SK-N-SH (cell line): Measurements from ENCODE around the gene CACNA2D1. TPM values are rescaled to one million over a fixed set of nuclear protein-coding genes. Genes with fewer than 3 reads are reported as not detected.

Experiments used
- CTCF ChIA-PET: fragments of 300-600, 350-600 bp; formaldehyde crosslinking; extraction: SDS; loops from one replicate; lab custom pipeline; 2021; lab: Yijun Ruan, JAX
- POLR2A ChIA-PET: fragments of 350-600 bp; sonication (Branson Sonifier 250); formaldehyde crosslinking; extraction: SDS; loops from one replicate; lab custom pipeline; 2020; ENCODE audit warnings: antibody characterized with exemption, inconsistent platforms; lab: Yijun Ruan, JAX
- DNase-seq: peaks from one replicate; pipeline ENCODE4 v3.0.0; 2012
- H2AFZ ChIP-seq: fragments of 200-600 bp; sonication (generic); 2 replicates; pipeline ENCODE4 v1.8.1; 2016; ENCODE audit warnings: antibody characterized with exemption, mild to moderate bottlenecking, low read depth
- H3F3A ChIP-seq: fragments of 200-600 bp; sonication (generic); replicated peaks from 2 replicates; pipeline ENCODE3; 2016; ENCODE audit warnings: antibody characterized with exemption, mild to moderate bottlenecking; ENCODE audit not compliant: insufficient read depth
- H3K27ac ChIP-seq, 2 experiments: fragments of 200-500 bp in 1 of 2; fragments of 200-600 bp in 1 of 2; sonication (Bioruptor generic) in 1 of 2; sonication (generic), shearing (Covaris generic) in 1 of 2; 2 replicates each; pipeline versions ENCODE4 v1.5.1 to v1.6.1; 2014 to 2016; ENCODE audit warnings: low read depth in 2 of 2, inconsistent platforms in 1 of 2, low read length in 1 of 2, mild to moderate bottlenecking in 1 of 2, mixed read lengths in 1 of 2
- H3K27me3 ChIP-seq: fragments of 200-600 bp; sonication (generic), shearing (Covaris generic); 2 replicates; pipeline ENCODE4 v1.6.1; 2016; ENCODE audit warnings: mixed run types; ENCODE audit not compliant: insufficient read depth
- H3K36me3 ChIP-seq, 2 experiments: fragments of 200-500 bp in 1 of 2; fragments of 200-600 bp in 1 of 2; sonication (Bioruptor generic) in 1 of 2; sonication (generic) in 1 of 2; replicated peaks in 1 of 2; 2 replicates each; pipeline versions ENCODE3 to v1.5.1; 2014 to 2016; ENCODE audit warnings: low read length in 1 of 2, mild to moderate bottlenecking in 1 of 2; ENCODE audit not compliant: insufficient read depth in 2 of 2, control insufficient read depth in 1 of 2
- H3K4me1 ChIP-seq, 2 experiments: fragments of 200-500 bp in 1 of 2; fragments of 200-600 bp in 1 of 2; sonication (Bioruptor generic) in 1 of 2; sonication (generic), shearing (Covaris generic) in 1 of 2; 2 replicates each; pipeline versions ENCODE4 v1.5.1 to v1.6.1; 2014 to 2016; ENCODE audit warnings: low read depth in 1 of 2, low read length in 1 of 2, mixed run types in 1 of 2; ENCODE audit not compliant: insufficient read depth in 2 of 2, control insufficient read depth in 1 of 2
- H3K4me2 ChIP-seq: fragments of 200-600 bp; sonication (generic), shearing (Covaris generic); 2 replicates; pipeline ENCODE4 v1.6.1; 2017; ENCODE audit warnings: mixed run types
- H3K4me3 ChIP-seq, 2 experiments: fragments of 200-500 bp in 1 of 2; fragments of 200-600 bp in 1 of 2; sonication (Bioruptor generic) in 1 of 2; sonication (generic), shearing (Covaris generic) in 1 of 2; 2 replicates each; pipeline versions ENCODE4 v1.5.1 to v1.8.1; 2014 to 2016; ENCODE audit warnings: low read depth in 2 of 2, inconsistent platforms in 1 of 2, low read length in 1 of 2, mild to moderate bottlenecking in 1 of 2, mixed read lengths in 1 of 2, moderate library complexity in 1 of 2
- H3K79me2 ChIP-seq: fragments of 200-600 bp; sonication (generic); 2 replicates; pipeline ENCODE4 v1.8.1; 2017; ENCODE audit warnings: mild to moderate bottlenecking; ENCODE audit not compliant: insufficient read depth
- H3K9ac ChIP-seq: fragments of 200-600 bp; sonication (generic); 2 replicates; pipeline ENCODE4 v1.6.1; 2017; ENCODE audit warnings: mixed run types
- H3K9me2 ChIP-seq: fragments of 200-600 bp; sonication (generic); 2 replicates; pipeline ENCODE4 v1.6.1; 2017; ENCODE audit warnings: mixed run types
- H3K9me3 ChIP-seq: fragments of 200-600 bp; sonication (generic); 2 replicates; pipeline ENCODE4 v1.6.1; 2017; ENCODE audit warnings: mixed run types, mild to moderate bottlenecking, moderate library complexity
- H4K20me1 ChIP-seq: fragments of 200-600 bp; sonication (generic); 2 replicates; pipeline ENCODE4 v1.6.1; 2017; ENCODE audit warnings: mild to moderate bottlenecking, mixed run types; ENCODE audit not compliant: insufficient read depth
- CTCF ChIP-seq: fragments of 200-600 bp; sonication (generic); IDR thresholded peaks from 2 replicates; pipeline ENCODE4 v1.6.1; 2017; ENCODE audit warnings: antibody characterized with exemption, mild to moderate bottlenecking, moderate library complexity
- EZH2phosphoT487 ChIP-seq: fragments of 200-600 bp; sonication (generic); IDR thresholded peaks from 2 replicates; pipeline ENCODE4 v1.6.1; 2017; ENCODE audit warnings: low read depth, mixed run types, mild to moderate bottlenecking, antibody characterized with exemption, moderate library complexity, borderline replicate concordance
- FOSL2 ChIP-seq: IDR thresholded peaks from 2 replicates; pipeline ENCODE4 v1.4.0; 2012; ENCODE audit warnings: low read depth, mild to moderate bottlenecking, moderate library complexity, borderline replicate concordance
- GABPA ChIP-seq: IDR thresholded peaks from 2 replicates; pipeline ENCODE4 v1.4.0; 2012; ENCODE audit warnings: low read depth, mild to moderate bottlenecking
- GATA2 ChIP-seq: sonication (generic); formaldehyde crosslinking; IDR thresholded peaks from 2 replicates; pipeline ENCODE4 v1.5.0; 2020; ENCODE audit warnings: mild to moderate bottlenecking, missing genetic modification reagents
- JUND ChIP-seq: IDR thresholded peaks from 2 replicates; pipeline ENCODE4 v1.4.0; 2012
- NFIC ChIP-seq: IDR thresholded peaks from 2 replicates; pipeline ENCODE4 v1.4.0; 2012; ENCODE audit warnings: borderline replicate concordance
- NRF1 ChIP-seq: IDR thresholded peaks from 2 replicates; pipeline ENCODE4 v1.6.1; 2012; ENCODE audit warnings: low read depth, mild to moderate bottlenecking, low read length
- PBX3 ChIP-seq: IDR thresholded peaks from 2 replicates; pipeline ENCODE4; 2012
- POLR2AphosphoS5 ChIP-seq: IDR thresholded peaks from 2 replicates; pipeline ENCODE4 v1.6.1; 2012; ENCODE audit warnings: low read depth, low read length
- RCOR1 ChIP-seq: fragments of 150-350 bp; IDR thresholded peaks from 2 replicates; pipeline ENCODE4 v1.6.1; 2017; ENCODE audit warnings: antibody characterized with exemption, low read length
- REST ChIP-seq: IDR thresholded peaks from 2 replicates; pipeline ENCODE4 v1.6.1; 2012; ENCODE audit warnings: mild to moderate bottlenecking, low read depth, low read length, moderate library complexity
- SIN3A ChIP-seq: IDR thresholded peaks from 2 replicates; pipeline ENCODE4 v1.6.1; 2012; ENCODE audit warnings: low read depth, mild to moderate bottlenecking, low read length, moderate library complexity, borderline replicate concordance
- TAF1 ChIP-seq: IDR thresholded peaks from 2 replicates; pipeline ENCODE4 v1.6.1; 2012; ENCODE audit warnings: low read depth, mild to moderate bottlenecking, low read length, moderate library complexity, borderline replicate concordance
- USF1 ChIP-seq: IDR thresholded peaks from 2 replicates; pipeline ENCODE4 v1.4.0; 2012; ENCODE audit warnings: low read depth, borderline replicate concordance
- USF2 ChIP-seq: fragments of 150-350 bp; IDR thresholded peaks from 2 replicates; pipeline ENCODE4 v1.6.1; 2017; ENCODE audit warnings: antibody characterized with exemption, low read length, low read depth, borderline replicate concordance
- YY1 ChIP-seq: IDR thresholded peaks from 2 replicates; pipeline ENCODE4 v1.4.0; 2012; ENCODE audit warnings: low read depth, mild to moderate bottlenecking
- ZBTB33 ChIP-seq: IDR thresholded peaks from 2 replicates; pipeline ENCODE4 v1.4.0; 2012; ENCODE audit warnings: low read depth, borderline replicate concordance
- WGBS: methylation state at CpG from one replicate; pipeline ENCODE4 v1.1.6; 2017; ENCODE audit warnings: low lambda C conversion rate; 5-methylcytosine and 5-hydroxymethylcytosine counted together
- polyA plus RNA-seq, 3 experiments: library from polyadenylated mRNA; depleted of rRNA; stranded (reverse); fragments of >200 nt; gene quantifications; 2 replicates each; pipeline ENCODE4 v1.2.3, GENCODE V29; 2012

The CACNA2D1 gene
- polyA plus RNA-seq, 1 of the 3 experiments (the other 2 are of a cell fraction) = 3.4 TPM

GRCh38 chr7:82312646-82313045, 130.9 kb downstream of the CACNA2D1 start:
- CTCF ChIA-PET = interaction anchor here (0.6 to 1.1 kb wide), 5 partner anchors 28 to 146 kb away, joined by 3 to 4 read pairs (median 3); no protein-coding TSS in a partner anchor
- no peak for DNase-seq
- Histone ChIP-seq H3K9me2 (no peaks in the 10 kb centered on the region), H3K9ac (no peak overlapping the region), H3F3A (no peaks in the 10 kb centered on the region), H3K79me2 (no peaks in the 10 kb centered on the region), H4K20me1 (no peaks in the 10 kb centered on the region), H3K27ac (peak overlapping the region in 1 of 2 experiments; percentile 70; a peak in 2 of 4 replicates), H3K9me3 (no peaks in the 10 kb centered on the region), H2AFZ (no peak overlapping the region), H3K4me3 (no peak overlapping the region), H3K4me1 (peaks cover 0 to 32% of the 10 kb centered on the region in 2 experiments; a peak in 2 of 4 replicates), H3K27me3 (no peaks in the 10 kb centered on the region), H3K36me3 (no peaks in the 10 kb centered on the region), H3K4me2 (no peak overlapping the region)
- TF ChIP-seq TAF1 (no peak), REST (no peak), NRF1 (no peak), CTCF (no peak), USF2 (no peak), GATA2 (CRISPR knock-in tag) (no peak), GABPA (no peak), ZBTB33 (no peak), USF1 (no peak), SIN3A (no peak), FOSL2 (no peak), YY1 (no peak), RCOR1 (no peak), POLR2AphosphoS5 (no peak), PBX3 (no peak), JUND (no peak), NFIC (no peak), EZH2phosphoT487 (no peak)
- WGBS = 94% methylated on average over 5 of the region's 5 CpGs
- POLR2A ChIA-PET = no interaction called here
